Stimulated activated CD8-positive, alpha-beta memory T cell treated with anti-CD3 and anti-CD28 coated beads, Interleukin-12 subunit alpha, Interleukin-12 subunit beta, amount 100 ng/mL, for 4 hours (primary cell): ENCODE measurements around the gene CMTM1.
"Not testable (repeated sequence)": the region's sequence is repeated elsewhere in the genome, so short reads cannot be mapped to it uniquely, and the experiment has no call there.

Experiments used
- DNase-seq: peaks from one replicate; pipeline ENCODE4 v3.0.0-alpha.2; 2020; ENCODE audit warnings: low read depth

CMTM1 gene

GRCh38 chr16:66616169-66616568 is 49.9 kb downstream of the CMTM1 start:
- DNase-seq = no peak

- DNase-seq = no peak
Measured at GRCh38 chr16:66616592-66616991, 50.4 kb downstream of the CMTM1 start.

- no peak for DNase-seq
Measured at GRCh38 chr16:66617010-66617434, 50.8 kb downstream of the CMTM1 start.

GRCh38 chr16:66617728-66618127 is 51.5 kb downstream of the CMTM1 start:
- DNase-seq = no peak

GRCh38 chr16:66618588-66619375 is 52.5 kb downstream of the CMTM1 start:
- no peak for DNase-seq

- DNase-seq = no peak
Measured at GRCh38 chr16:66619534-66620428, 53.5 kb downstream of the CMTM1 start.

- DNase-seq = no peak
Measured at GRCh38 chr16:66620429-66620795, 54.2 kb downstream of the CMTM1 start.

GRCh38 chr16:66621973-66622372 is 55.7 kb downstream of the CMTM1 start:
- DNase-seq = no peak

GRCh38 chr16:66622863-66623262 is 56.6 kb downstream of the CMTM1 start:
- no peak for DNase-seq

- no peak for DNase-seq
Measured at GRCh38 chr16:66623755-66624154, 57.5 kb downstream of the CMTM1 start.

GRCh38 chr16:66627611-66628378 is 61.6 kb downstream of the CMTM1 start:
- DNase-seq = not testable (repeated sequence)
